ENCODE results near the gene ZGPAT.

Gene ZGPAT

DNA sequence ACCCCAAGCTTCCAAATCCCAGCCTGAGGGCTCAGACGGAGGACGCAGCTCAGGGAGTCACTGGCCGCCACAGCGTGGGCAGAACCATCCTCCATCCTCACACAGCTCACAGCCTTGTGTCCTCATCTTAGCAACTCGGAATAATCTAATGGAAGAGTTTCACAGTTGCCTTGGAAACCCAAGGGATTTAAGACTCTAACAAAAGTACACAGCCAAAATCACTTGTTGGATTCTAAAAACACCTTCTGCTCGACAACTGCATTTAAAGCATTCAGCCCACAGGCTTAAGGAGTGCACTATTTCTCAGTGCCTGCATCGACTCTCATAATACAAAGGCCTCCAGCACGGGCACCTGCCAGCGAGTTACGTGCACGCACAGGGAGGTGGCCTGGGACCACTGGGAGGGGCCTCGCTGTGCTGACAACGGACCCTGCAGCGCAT lies 77.9 kb downstream of the ZGPAT start:
- no peaks in the 10 kb centered on the region for H3K27me3 ChIP-seq (ENCODE audit: insufficient read depth, insufficient read length)
- TF ChIP-seq SUZ12 (IDR thresholded peaks at IDR 0.05; ENCODE audit: extremely low read depth, insufficient read depth, insufficient read length) (no peak), ZNF274 (IDR thresholded peaks at IDR 0.05; ENCODE audit: low read depth, low read length) (no peak), YY1 (IDR thresholded peaks at IDR 0.05; ENCODE audit: insufficient read depth, insufficient read length) (no peak)
- H3K36me3 ChIP-seq (ENCODE audit: insufficient read depth, insufficient read length, low read length) = peaks cover 33% of the 10 kb centered on the region
- no peak overlapping the region for H3K9ac ChIP-seq (ENCODE audit: insufficient read length, low read depth)
- no peak overlapping the region for H3K4me3 ChIP-seq (ENCODE audit: insufficient read length, low read depth)
- DNase-seq (ENCODE audit: low read depth, low spot score) = no peak
- H3K4me1 ChIP-seq (ENCODE audit: insufficient read depth, insufficient read length) = peaks cover 9% of the 10 kb centered on the region
- no peaks in the 10 kb centered on the region for H3K9me3 ChIP-seq (ENCODE audit: insufficient read depth, low read length)
